Stimulated activated CD8-positive, alpha-beta memory T cell treated with anti-CD3 and anti-CD28 coated beads, Interleukin-15, amount 100 ng/mL, for 4 hours (primary cell): Measurements from ENCODE around the gene PPARA.
"Not testable (repeated sequence)": the region's sequence is repeated elsewhere in the genome, so short reads cannot be mapped to it uniquely, and the experiment has no call there.

Experiments
- DNase-seq, 2 donors: peaks; one replicate each; pipeline ENCODE4 v3.0.0-alpha.2; 2020; ENCODE audit warnings: low read depth in 2 of 2

PPARA gene

GRCh38 chr22:46244771-46245170, 94.4 kb downstream of the PPARA start:
- no peak for DNase-seq

GRCh38 chr22:46245511-46245910, 95.2 kb downstream of the PPARA start:
- DNase-seq, result no peak

GRCh38 chr22:46246178-46246577, 95.9 kb downstream of the PPARA start:
- no peak for DNase-seq

GRCh38 chr22:46247443-46247975, 97.2 kb downstream of the PPARA start:
- no peak for DNase-seq

- DNase-seq, result peak; percentile 79 to 88
Measured at GRCh38 chr22:46250035-46250782, 99.9 kb downstream of the PPARA start, which contains the start of gene CDPF1. Gene CDPF1, minus strand, starts transcription at chr22:46250293. Its CDS starts 2,009 bp downstream, at chr22:46248284.

- DNase-seq, result no peak
Measured at GRCh38 chr22:46250783-46251125, 100.4 kb downstream of the PPARA start.

GRCh38 chr22:46251266-46251665, 100.9 kb downstream of the PPARA start:
- no peak for DNase-seq

GRCh38 chr22:46251816-46252380, 101.6 kb downstream of the PPARA start:
- DNase-seq, result no peak

GRCh38 chr22:46256358-46256958, 106.1 kb downstream of the PPARA start:
- no peak for DNase-seq

GRCh38 chr22:46259374-46259773, 109.0 kb downstream of the PPARA start:
- DNase-seq, result no peak

GRCh38 chr22:46260038-46260437, 109.7 kb downstream of the PPARA start:
- DNase-seq, result no peak

- DNase-seq, result peak in 1 of 2 donors; percentile 23
Measured at GRCh38 chr22:46262449-46263215, 112.3 kb downstream of the PPARA start.

GRCh38 chr22:46263216-46263590, 112.9 kb downstream of the PPARA start, which contains the start of gene PKDREJ:
Gene PKDREJ, minus strand, starts transcription at chr22:46263343. Its CDS starts 21 bp downstream, at chr22:46263322.
- no peak for DNase-seq

- DNase-seq, result not testable (repeated sequence)
Measured at GRCh38 chr22:46264520-46264919, 114.2 kb downstream of the PPARA start.

- DNase-seq, result not testable (repeated sequence)
Measured at GRCh38 chr22:46265627-46266026, 115.3 kb downstream of the PPARA start.

GRCh38 chr22:46267431-46268279, 117.3 kb downstream of the PPARA start, which contains the start of gene TTC38:
Gene TTC38, plus strand, starts transcription at chr22:46268008. Its CDS starts 32 bp downstream, at chr22:46268040.
- no peak for DNase-seq

- no peak for DNase-seq
Measured at GRCh38 chr22:46269564-46269963, 119.2 kb downstream of the PPARA start.

GRCh38 chr22:46272196-46272595, 121.9 kb downstream of the PPARA start:
- DNase-seq, result no peak

- no peak for DNase-seq
Measured at GRCh38 chr22:46272762-46273431, 122.6 kb downstream of the PPARA start.

GRCh38 chr22:46273432-46274148, 123.3 kb downstream of the PPARA start:
- no peak for DNase-seq
